AG10803 (cell line): Measurements from ENCODE around the gene FEV.

Source experiments
- DNase-seq: peaks from one replicate; pipeline ENCODE4 v3.0.0; 2010; ENCODE audit warnings: low read depth
- H3K4me3 ChIP-seq: 2 replicates; pipeline ENCODE4 v1.5.1; 2011; ENCODE audit warnings: mild to moderate bottlenecking, low read length, control low read depth
- CTCF ChIP-seq: conservative IDR thresholded peaks from 2 replicates; pipeline ENCODE4 v1.5.1; 2011; ENCODE audit warnings: mild to moderate bottlenecking, low read length, control low read depth, inconsistent platforms

Gene FEV

GRCh38 chr2:219001577-219002394, 16.8 kb upstream of the FEV start:
- TF ChIP-seq CTCF: no peak
- H3K4me3 ChIP-seq: no peak overlapping the region
- DNase-seq: no peak

GRCh38 chr2:219001100-219001576, 16.2 kb upstream of the FEV start:
- DNase-seq: no peak
- H3K4me3 ChIP-seq: no peak overlapping the region
- TF ChIP-seq CTCF: no peak

GRCh38 chr2:219000569-219000960, 15.6 kb upstream of the FEV start:
- TF ChIP-seq CTCF: no peak
- DNase-seq: no peak
- no peak overlapping the region for H3K4me3 ChIP-seq

- no peak overlapping the region for H3K4me3 ChIP-seq
- TF ChIP-seq CTCF: no peak
- no peak for DNase-seq
Measured at GRCh38 chr2:218999881-219000568, 15.0 kb upstream of the FEV start.

- DNase-seq: no peak
- H3K4me3 ChIP-seq: no peak overlapping the region
- no peak for TF ChIP-seq CTCF
Measured at GRCh38 chr2:218999021-218999880, 14.3 kb upstream of the FEV start.

GRCh38 chr2:218998414-218999002, 13.5 kb upstream of the FEV start:
- no peak for DNase-seq
- no peak overlapping the region for H3K4me3 ChIP-seq
- no peak for TF ChIP-seq CTCF
